PC-9 (cell line): Measurements from ENCODE around the gene ERAS.

Source experiments
- CTCF ChIP-seq: fragments of 200-600 bp; sonication (generic); conservative IDR thresholded peaks from 2 replicates; pipeline ENCODE4 v1.6.1; 2017; ENCODE audit warnings: mixed run types, antibody characterized with exemption, mild to moderate bottlenecking, moderate library complexity
- EZH2 ChIP-seq: fragments of 200-600 bp; sonication (generic); IDR thresholded peaks from 2 replicates; pipeline ENCODE4 v1.8.0; 2017; ENCODE audit warnings: antibody characterized with exemption, low read depth

- no peak for TF ChIP-seq CTCF
- TF ChIP-seq EZH2 = no peak
Observed at GRCh38 chrX:48786825-48787504, 39.3 kb upstream of the ERAS start.
